ENCODE results near the gene HINT1.
"Not testable (repeated sequence)": the region's sequence is repeated elsewhere in the genome, so short reads cannot be mapped to it uniquely, and the experiment has no call there.

The HINT1 gene

DNA sequence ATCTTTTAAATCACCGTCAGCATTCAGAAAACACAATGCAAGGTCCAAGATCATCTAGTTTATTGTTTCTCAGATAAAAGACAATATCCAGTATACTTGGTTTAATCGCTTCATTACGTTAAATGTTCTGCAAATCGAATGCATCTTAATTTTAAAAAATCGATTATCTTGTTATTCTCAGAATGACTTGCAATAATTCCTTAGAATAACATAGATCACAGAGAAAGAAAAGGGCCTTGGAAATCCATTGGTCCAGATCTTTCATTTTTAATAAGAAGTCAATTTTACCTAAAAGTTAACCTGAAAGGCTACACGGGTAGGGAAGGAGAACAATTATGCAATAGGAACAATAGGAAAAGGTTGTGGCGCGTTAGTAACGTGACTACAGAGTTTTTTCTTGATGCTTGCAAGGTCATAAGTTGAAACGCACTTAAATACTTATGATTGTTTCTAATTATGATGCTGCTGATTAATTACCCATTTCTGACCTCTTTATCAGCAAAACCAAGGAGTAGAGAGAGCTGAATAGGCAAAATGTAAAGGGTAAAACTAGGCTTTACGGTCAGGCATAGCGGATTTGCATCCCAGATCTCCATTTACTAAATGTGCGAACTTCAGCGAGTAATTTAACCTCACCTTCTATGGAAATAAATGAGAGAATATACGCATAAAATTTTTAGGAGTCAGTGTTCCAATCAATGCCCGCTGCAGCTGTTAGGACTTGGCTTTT lies 4.9 kb upstream of the HINT1 start:
- no peak for DNase-seq

DNA sequence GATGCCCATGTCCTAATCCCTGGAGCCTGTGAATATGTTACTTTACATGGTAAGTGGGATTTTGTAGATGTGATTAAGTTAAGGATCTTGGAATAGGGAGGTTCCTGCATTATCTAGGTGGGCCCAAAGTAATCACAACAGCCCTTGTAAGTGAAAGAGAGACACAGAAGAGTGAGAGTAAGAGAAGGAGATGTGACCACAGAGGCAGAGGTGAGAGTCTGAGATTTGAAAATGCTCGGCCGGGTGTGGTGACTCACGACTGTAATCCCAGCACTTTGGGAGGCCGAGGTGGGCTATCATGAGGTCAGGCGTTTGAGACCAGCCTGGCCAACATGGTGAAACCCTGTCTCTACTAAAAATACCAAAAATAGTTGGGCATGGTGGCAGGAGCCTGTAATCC lies 2.6 kb upstream of the HINT1 start:
- no peak for DNase-seq

DNA sequence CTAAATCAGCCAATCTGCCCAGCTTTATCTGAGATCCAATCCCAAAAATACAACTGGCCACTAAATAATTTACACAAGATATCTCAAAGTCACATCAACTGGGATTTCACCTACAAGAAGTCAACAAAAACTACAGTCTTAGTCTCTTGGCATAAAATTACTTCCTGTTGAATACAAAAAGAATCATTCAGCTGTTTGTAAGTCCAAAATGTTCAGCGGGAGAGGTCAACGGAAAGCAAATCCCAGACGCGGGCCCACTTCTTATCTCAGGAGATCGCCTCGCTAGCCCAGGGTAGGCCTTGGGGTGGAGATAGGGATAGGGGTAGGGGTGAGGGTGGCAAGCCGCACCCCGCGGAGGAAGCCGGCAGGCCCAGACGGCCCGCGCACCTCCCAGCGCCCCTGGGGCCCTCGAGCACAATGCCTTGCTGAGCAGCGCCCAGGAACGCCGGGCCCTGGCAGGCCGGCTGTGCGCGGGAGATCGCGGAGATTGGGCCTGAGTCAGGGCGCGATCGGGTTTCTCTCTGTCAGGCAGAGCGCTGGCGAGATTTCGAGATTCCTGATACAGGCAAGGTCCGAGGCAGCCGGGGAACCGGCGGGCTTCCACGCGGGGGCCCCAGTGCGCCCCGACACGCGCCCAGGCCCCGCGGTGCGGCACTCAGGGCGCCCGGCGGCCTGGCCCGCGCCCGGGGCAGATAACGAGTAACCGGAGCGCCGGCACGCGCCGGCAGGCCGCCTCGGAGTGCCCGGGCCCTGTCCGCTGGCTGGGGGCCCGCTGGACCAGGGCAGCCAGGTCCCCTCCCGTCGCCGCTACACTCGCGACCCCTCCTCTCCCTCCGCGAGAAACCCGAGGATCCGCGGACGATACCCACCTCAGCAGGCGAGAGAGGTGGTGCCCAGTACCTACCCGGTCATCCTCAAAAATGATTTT lies 601 bp downstream of the HINT1 start:
- DNase-seq: peak; percentile 75

DNA sequence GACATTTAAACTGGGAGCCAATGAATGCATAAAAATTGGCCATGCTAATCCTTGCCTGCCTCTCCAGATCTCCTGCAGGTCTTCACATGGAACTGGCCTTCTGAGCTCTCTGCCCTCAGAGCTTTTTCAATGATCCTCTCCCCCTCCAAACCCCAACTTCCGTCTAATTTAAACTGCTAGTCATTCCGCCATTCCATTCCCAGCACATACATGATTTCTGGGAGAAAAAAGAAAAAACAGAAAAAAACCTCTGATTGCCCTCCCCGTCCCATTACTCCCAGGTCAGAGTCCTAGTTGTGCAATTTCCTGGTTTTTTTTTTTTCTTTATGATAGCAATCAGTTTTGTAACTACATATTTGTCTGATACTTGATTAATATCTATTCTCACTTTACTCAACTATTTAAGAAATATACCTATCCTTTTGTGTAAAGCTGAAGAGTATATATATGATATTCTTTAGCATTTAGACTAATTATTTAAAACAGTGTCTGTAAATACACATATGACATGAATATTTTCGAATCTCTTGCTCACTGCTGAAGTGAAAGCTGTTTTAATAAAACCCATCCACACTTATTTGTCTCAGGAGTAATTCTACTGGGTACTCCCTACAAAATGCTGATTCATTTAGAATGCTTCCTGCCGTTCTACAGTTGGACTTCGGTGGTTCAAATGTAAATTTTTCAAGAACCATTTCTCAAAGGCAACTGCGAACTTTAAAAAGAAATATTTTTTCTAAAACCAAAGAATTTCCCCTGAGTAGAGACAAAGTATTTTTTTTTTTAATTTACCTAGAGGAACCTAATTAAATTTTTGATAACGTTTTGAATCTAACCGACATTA lies 1.6 kb downstream of the HINT1 start:
- DNase-seq: peak; percentile 59

DNA sequence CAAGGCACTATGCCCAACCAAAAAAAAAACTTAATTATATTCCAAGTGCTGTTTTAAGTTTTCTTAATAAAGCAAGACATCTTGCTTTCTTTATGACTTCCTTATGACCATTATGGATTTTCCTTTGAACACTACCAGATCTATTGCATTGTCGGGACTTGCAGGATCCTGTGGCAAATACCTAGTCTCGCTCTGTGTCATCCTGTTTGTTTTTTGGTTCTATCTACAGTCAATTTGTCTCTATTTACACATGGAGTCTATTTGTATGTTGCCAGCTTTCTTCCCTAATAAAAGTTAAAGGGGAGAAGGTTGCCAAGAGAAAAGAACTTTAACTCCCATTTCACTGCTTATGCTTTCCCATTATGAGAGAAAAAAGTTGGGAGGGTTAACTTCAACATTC lies 4.9 kb downstream of the HINT1 start:
- no peak for DNase-seq

- DNase-seq: no peak
These were observed 8.1 kb downstream of the HINT1 start for GRCh38 chr5:131156957-131157356.

DNA sequence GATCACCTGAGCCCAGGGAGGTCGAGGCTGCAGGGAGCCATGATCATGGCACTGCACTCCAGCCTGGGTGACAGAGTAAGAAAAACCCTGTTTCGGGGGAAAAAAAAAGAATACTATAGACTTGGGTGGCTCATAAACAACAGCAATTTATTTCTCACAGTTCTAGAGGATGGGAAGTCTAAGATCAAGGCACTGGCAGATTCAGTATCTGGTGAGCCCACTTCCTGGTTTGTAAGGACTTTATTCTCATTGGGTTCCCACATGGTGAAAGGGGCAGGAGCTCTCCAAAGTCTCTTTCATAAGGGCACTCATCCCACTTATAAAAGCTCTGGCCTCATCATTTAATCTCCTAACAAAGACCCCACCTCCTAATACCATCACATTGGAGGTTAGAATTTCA lies 8.7 kb downstream of the HINT1 start:
- DNase-seq: no peak

DNA sequence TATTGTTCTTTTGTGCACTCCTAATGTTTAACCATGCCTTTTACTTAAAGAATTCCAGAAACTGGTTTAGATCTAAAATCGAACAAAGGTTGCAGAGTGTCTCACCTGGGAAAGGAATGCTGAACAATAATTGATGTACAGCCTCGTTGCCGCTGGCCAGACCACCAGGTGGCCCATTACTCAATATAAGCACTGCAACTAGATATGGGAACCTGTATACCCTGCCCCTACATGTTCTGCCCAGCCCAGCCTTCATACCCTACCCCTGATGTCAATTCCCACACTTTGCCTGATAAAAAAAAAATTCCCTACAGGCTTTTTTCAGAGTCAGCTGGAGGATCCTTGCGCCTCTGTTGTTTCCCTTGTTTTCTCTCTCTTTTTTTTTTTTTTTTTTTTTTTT lies 13.8 kb downstream of the HINT1 start:
- no peak for DNase-seq

- DNase-seq: no peak
These were observed 14.6 kb downstream of the HINT1 start for GRCh38 chr5:131150408-131150807.

- no peak for DNase-seq
These were observed 16.2 kb downstream of the HINT1 start for GRCh38 chr5:131148835-131149234.

DNA sequence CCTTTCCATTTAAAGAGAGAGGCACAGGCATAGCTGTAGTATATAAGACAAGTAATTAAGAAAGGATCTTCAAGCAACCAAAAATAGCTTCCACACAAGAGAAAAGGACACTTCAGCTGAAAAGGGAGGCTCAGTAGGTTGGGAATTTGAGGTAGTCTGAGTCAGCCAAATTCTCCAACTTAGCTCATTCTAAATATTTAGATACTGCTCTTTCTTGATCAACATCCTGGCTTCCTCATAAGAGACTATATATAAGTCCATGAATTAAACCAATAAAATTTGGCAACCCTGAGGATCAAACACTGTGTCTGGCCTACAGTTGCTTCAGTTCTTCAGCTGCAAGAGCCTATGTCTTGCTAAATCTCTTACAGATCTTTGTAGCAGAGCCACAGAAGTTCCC lies 17.8 kb downstream of the HINT1 start:
- DNase-seq: no peak

DNA sequence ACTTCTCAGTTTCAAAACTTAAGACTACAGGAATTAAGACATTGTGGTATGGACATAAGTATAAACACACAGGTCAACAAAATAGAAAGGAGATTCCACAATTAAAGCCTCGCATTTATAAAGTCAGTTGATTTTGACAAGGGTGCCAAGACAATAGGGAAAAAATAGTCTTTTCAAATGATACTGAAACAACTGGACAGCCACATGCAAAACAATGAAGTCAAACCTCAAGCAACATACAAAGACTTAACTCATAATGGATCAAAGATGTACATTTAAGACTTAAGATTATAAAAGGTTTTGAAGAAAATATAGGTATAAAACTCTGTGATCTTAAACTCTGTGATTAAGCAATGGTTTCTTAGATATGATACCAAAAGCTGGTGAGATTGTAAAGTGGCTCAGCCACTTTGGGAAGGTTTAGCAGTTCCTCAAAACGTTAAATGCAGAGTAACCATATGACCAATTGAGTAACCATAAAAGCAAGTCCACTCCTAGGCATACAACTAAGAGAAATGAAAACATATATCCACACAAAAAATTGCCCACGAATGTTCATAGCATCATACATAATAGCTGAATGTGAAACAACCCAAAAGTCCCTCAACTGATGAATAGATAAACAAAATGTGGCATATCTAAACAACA lies 22.0 kb downstream of the HINT1 start:
- no peak for DNase-seq

GRCh38 chr5:131139321-131139720 lies 25.7 kb downstream of the HINT1 start:
- no peak for DNase-seq

DNA sequence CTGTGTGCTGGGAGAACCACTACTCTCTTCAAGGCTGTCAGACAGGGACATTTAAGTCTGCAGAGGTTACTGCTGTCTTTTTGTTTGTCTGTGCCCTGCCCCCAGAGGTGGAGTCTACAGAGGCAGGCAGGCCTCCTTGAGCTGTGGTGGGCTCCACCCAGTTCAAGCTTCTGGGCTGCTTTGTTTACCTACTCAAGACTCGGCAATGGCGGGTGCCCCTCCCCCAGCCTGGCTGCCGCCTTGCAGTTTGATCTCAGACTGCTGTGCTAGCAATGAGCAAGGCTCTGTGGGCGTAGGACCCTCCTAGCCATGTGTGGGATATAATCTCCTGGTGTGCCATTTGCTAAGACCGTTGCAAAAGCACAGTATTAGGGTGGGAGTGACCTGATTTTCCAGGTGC lies 26.6 kb downstream of the HINT1 start:
- DNase-seq: not testable (repeated sequence)

GRCh38 chr5:131133091-131133490 lies 32.0 kb downstream of the HINT1 start:
- not testable (repeated sequence) for DNase-seq

DNA sequence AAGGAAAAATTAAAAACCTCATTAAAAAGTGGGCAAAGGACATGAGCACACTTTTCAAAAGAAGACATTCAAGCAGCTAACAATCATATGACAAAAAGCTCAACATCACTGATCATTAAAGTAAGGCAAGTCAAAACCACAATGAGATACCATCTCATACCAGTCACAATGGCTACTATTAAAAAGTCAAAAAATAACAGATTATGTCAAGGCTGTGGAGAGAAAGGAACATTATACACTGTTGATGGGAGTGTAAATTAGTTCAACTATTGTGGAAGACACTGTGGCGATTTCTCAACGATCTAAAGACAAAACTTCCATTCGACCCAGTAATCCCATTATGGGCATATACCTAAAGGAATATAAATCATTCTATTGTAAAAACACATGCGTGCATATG lies 35.8 kb downstream of the HINT1 start:
- no peak for DNase-seq

GRCh38 chr5:131127244-131127643 lies 37.8 kb downstream of the HINT1 start:
- not testable (repeated sequence) for DNase-seq

- DNase-seq: no peak
These were observed 50.3 kb downstream of the HINT1 start for GRCh38 chr5:131114754-131115153.

DNA sequence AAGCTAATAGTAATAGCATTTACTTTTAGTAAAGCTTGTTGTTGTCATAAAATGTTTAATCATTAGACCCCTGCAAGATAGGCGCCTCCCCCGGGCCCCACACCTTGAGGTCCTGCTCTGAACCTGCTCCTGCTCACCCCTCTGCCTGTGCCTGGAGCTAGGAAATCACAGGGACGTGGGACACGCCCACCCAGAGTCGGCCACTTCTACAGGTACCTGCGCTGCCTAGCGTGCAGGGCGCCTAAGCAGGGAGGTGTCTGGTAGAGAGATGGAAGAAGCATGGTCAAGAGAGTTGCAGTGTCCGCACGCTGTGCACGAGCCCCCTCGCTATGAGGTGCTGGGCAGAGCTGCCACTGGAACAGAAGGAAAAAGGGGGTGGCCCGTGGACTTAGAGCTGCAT lies 52.6 kb downstream of the HINT1 start:
- DNase-seq: no peak

DNA sequence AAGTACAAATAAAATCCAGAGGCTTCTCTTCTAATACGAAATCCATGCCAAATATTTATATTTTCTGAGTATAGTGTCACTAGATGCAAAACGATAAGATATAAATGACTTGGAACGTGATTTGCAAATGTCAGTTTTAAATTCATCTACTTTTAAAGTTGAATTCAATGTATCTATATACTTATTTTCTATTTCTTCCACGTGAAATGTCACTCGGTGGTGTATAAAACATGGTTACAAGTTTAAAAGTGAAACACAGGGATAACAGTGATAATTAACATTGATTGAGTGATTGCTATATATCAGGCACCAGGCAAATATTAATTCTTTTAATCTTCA lies 54.8 kb downstream of the HINT1 start:
- DNase-seq: no peak

DNA sequence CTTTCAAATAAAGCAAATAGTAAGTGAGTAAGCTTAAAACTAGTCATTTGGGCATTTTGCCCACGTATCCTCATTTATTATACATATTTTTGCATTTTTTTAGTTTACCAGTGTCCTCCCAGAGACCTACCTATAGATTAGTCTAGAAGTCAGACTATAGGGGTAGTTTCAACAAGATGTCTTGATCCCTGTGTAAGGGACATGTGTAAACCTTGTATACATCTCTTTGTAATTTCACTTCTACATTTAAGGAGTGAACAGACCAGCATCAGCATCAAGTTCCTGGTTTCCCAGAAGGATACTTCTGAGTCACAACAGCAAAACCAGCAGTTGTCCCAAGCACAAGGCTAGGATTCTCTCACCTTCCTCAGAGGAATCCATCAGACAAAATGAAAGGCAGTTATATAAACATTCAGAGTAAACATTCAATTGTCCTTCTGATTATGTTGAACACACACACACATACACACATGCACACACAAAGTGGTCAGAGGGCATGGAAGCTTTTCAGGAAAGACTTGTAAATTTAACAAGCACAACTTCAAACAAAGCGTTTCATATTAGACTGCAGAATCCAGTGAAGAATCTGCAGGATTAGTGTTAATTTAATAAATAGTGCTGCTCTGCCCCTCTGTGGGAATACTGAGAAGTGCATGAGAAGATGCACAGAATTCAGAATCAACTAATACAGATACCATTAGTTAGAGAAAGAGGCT lies 55.4 kb downstream of the HINT1 start:
- peak; percentile 41 for DNase-seq

All from RPMI8226 (cell line).